Hindlimb muscle (tissue), 1 donor: ENCODE results near the gene SPATS2L. TPM values are rescaled to one million over a fixed set of nuclear protein-coding genes. Genes with fewer than 3 reads are reported as not detected.

Experiments
- DNase-seq: peaks from one replicate; pipeline ENCODE4 v3.0.0-alpha.2; 2013
- polyA plus RNA-seq: library from polyadenylated mRNA; unstranded; fragments of 120-200 nt; gene quantifications from one replicate; pipeline ENCODE4 v1.2.1, GENCODE V29; 2013; ENCODE audit not compliant: insufficient read length

Gene SPATS2L
- polyA plus RNA-seq, 1 donor, result 219 TPM

DNA sequence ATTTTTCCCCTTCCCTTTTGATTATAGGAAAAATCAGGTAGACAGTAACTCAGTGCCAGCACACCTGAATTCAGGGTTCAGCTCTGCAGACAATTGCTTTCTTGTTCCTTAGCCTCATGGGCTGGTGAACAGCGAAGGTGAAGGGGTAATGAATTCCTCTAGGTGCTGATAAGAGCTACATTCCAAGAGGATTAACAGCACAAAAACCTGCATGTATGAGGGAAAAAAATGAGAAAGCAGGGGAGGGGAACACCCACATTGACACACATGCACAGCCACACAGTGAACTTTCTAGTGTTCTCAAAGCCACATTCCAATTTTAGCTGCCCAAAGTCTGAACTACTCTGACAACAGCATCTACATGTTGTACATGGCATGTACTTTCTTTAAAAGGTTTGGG is 46.1 kb downstream of the SPATS2L start:
- DNase-seq, result no peak

DNA sequence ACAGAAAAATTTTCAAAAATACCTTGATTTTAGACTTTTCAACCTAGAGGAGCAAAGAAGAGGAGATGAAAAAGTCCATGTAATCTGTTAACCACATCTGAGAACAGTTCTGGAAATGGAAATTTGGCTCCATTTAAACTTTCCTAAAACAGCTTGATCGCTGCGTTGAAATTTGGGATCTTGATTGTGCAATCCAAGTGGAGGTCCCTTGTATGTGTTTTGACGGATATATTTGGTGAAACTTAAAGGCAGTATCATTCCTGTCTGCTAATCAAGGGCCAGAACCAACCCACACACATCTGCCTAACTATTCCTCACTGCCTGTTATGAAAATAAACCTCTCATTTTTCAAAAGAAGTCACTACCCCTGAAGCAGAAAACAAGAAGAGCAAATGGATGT is 46.6 kb downstream of the SPATS2L start:
- DNase-seq, result peak; percentile 65

DNA sequence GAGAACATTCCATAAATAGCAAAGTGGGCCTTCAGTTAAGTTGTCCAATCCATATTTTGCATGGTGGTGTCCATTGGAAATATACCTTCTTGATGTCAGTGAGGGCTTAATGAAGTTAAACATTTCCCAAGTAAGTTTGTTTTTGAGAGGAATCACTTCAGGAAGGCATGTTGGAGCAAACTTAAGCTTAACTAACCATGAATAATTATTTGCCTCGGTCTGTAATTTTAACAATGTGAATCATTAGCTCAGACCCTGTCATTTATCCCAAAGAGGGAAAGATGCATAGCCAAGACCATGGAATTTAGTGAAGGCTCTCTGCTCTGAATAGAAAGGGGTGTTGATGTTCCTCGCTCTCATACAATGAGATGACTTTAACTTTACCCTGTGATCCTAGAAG is 47.4 kb downstream of the SPATS2L start:
- DNase-seq, result no peak

DNA sequence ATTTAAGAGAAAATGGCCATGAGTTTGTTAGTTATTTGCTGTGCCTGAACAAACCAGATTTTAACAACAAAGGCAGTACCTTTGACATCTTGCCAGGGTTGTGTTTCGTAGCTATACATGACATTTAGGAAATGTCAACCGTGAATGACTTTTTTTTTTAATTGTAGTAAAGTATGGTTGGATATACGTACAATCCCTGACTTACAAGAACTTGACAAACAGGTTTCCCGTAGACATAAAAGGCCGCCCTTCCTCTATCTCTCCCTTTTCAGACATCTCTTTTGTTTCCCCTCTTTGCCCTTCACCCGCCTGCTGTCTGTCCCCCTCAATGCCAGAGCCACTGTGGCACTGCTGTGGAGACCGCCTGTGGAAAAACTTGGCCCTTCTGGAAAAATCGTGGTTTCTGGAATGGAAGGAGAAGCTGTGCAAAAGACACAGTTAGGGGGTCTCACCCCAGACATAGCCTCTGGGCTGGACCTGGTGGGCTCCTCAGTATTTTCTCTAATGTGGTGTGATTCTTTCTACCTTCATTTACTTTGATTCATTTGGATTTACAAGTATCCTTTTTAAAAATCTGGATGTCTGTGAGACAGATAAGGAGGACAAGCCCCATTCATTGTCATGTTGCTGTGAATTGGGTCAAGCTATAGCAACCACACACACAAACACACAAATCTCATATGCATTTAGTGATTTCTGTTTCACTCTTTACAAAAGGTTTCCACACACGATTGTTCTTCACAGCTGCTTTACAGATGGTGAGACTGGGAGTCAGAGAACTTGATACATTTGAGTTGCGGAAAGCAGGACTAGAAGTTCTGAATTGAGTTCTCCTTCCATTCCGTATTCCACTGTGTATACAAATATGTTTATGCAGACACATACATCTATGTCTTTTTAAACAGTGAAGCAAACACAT is 48.6 kb downstream of the SPATS2L start:
- peak; percentile 60 for DNase-seq

DNA sequence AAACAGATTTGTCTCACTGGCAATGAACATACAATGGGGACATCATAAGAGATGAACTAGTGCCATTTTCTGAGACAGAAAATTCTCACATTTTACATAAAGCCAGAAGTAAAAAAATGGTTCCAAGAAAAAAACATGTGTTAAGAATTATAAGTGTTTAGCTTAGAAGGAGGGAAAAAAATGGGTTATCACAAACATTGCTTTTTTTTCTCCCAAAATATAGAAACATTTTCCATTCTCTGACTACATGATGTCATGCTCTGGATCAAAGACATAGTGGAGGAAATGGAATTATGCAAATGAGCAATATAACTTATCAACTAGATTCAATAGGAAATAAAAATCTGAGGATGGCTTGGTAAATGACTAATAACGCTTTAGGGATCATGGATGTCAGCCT is 49.8 kb downstream of the SPATS2L start:
- DNase-seq, result peak; percentile 45

DNA sequence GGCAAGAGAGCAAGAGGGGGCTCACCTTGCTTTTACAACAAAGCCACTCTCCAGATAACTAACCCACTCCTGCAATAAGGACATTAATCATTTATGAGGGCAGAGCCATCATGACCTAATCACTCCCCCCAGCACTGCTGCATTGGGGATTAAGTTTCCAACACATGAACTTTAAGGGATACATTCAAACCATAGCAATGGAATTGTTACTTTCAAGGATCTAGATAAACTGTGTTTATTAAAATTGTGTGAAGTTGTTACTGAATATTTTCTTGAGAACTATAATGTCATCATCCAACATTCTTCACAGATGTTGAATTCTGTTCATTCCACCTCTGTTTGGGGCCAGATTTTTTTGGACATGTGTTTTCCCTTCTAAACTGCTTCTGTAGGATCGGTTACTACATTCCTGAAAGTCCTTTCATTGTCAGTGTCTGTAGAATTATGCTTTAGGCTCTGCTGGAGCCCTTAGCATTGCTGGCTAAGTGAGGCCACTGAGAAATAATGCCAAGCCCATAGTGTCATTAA is 50.4 kb downstream of the SPATS2L start:
- DNase-seq, result peak; percentile 55

DNA sequence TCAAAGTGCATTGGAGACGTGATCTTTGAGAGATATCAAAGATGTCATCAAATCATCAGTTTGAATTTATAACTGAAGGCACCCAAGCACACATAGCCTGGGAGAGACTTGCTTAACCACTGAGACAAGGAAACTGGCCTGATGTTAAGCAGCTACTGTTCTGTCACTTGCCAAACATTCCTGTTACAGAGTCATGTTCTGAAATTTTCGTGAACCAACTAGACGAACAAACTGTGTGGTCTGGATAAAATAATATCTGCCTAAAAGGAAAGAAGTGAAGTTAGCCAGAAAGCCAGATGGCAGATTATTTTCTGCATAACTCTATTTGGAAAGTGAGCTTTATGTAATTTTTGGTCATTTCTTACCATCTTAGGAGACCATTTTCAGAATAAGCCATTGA is 51.4 kb downstream of the SPATS2L start:
- DNase-seq, result no peak

DNA sequence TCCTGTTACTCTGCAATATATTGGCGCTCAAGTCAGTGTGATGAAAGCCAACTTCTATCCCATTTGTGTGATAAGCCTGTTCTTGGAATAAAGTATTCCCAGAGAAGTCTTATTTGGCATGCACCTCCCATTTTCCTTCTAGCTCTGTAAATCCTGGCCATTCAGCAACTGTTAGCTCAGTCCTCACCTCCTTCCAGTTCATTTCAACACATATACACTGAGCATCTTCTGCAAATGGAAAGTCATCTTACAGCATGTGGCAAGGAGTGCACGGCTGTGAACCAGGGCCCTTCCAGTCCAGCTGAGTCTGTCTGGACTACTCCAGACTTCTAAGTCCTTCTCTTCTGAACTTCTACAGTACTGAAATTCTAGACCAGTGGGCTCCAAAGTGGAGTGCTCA is 53.1 kb downstream of the SPATS2L start:
- DNase-seq, result no peak

DNA sequence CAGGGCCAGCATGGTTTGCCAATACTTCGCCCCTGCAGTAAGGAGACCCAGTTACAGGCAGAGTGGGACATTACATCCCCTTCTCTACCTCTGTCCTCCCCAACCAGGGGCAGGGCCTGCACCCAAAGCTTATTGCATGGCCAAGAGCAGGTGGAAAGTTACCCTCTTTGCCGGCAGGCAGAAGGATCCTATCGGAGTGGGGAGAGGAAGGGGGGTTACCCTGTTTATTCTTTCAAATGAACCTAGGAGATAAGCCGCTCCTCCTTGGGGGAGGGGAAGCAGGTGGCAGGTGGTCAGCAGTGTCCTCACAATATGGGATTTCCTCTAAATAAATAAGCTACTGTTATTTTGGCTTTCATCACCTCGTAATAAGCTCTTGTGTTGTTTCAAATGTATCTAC is 53.9 kb downstream of the SPATS2L start:
- no peak for DNase-seq

DNA sequence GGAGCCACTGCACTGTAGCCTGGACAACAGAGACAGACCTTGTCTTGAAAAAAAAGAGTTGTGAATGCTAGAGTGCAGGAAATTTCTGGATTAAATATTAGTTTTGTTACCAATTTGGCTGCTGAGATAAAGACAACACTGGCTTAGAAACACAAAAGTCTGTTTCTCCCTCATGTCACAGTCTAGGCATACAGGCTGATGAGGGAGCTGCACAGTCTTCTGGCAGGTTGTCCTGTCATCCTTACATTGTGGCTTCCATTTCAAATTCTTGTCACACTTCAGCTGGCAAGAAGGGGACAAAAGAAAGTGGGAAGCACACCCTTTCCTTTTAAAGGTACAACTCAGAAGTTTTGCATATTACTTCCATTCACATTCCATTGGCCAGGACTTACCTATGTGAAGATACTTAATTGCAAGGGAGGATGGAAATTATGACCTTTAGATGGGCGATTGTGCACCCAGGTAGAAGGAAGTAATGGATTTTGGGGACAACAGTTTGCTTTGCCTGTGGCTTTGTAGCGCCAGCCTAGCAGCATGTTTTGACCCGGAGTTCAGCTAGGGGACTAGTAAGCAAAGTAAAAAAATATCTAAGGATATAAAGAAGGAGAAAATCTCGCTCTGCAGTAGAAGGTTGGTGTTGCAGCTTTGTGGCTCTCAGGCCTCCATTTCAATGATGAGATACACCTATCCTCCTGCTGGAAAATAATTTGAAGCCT is 55.9 kb downstream of the SPATS2L start:
- no peak for DNase-seq

DNA sequence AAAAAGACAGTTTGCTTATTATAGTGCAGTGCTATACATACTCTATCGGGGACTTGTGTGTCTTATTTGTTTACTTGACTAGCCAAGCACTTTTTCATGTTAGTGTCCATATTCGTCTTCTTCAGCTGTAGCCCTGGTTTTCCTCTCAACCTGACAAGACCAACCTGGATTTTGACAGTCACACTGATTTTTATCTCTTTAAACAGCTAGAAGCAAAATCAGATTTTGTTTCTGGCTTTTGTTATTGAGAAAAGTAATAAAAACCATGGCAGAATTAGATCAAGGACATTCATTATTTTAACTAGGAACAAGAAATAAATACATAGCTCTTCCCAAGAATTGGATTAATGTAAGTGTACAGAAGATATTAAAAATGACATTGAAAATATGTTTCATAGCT is 56.8 kb downstream of the SPATS2L start:
- DNase-seq, result no peak

DNA sequence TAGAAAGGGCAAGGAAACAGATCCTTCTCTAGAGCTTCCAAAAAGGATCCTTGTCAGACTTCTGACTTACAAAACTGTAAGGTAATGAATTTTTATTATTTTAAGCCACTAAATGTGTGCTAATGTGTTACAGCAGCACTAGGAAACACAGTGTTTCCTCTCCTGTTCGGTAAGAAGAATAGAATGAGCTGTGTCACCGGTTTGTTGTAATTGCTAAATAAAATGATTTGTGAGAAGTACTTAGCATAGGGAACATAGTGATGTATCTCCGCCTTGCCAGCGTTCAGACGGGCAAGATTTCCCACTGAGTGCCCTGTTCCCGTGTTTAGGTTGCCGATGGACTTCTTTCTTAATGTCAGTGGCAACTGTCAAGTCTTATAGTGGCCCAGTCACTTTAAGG is 57.6 kb downstream of the SPATS2L start:
- no peak for DNase-seq

DNA sequence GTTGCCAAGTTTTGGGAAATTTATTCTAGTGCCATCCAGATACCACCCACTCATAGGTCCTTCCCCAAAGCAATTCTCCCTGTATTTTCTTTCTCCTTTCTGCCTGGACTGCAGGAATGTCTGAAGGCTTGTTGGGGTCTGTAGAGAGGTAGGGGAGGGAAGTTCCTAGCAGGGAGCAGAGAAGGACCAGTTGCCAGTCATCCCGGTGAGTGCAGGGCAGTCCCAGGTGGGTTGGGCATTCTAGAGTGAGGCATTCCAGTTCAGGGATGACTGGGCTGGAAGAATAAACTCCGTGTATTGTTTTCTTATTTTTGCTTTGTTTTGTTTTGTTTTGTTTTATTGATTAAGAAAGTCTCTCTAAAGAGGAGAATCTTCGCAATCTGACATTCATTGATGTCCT is 58.1 kb downstream of the SPATS2L start:
- DNase-seq, result no peak

DNA sequence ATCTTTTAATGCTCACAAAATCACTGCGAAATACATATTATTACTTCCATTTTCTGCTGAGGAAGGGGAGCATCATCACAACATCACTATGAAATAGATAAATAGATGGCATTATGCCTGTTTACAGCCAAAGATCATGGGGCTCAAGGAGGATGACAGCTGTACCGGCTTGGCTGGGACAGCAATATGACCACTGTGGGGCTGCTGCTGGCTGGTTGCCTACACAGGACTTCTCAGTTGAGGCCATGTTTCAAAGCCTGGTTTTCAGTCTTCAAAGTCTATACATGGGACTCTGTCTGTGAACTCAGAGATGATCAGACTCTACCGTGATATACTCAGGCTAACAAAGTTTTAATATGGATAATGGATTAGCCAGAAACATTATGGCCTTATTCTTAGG is 58.7 kb downstream of the SPATS2L start:
- DNase-seq, result no peak

DNA sequence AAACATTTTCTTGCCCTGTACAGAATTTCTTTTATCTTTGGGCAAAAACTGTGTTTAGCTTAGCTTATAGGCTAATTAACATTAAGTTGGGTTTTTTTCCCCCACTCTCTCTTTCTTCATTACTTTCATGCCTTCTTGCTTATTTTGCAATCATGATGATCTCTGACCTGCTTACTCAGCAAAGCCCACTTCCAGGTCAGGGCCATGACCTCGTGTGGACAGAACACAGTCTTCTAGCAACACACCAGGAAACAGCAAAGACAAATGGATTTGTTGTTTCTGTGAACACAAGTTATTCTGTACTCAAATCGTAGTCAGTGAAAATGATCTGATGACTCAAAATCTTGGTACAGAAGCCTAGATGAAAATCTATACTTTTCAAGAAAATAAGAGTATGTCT is 60.7 kb downstream of the SPATS2L start:
- DNase-seq, result no peak

DNA sequence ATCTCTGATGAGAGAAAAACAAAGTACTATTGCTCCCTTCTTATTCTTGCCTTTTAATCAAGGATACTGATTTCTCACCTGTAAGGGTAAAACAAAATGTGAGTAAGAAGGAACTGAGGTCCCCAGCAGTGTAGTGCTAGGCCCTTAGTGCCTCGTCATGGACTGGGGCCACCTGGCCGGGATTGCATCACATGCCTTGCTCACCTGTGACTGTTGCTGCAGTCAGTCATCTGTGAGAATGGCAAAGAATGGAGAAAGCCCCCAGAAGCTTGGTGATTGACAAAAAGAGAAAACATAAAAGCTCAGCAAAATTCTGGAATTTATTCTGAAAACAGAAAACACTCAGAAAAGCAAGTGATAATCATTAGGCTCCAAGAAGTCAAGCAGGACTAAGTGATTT is 63.4 kb downstream of the SPATS2L start:
- no peak for DNase-seq

DNA sequence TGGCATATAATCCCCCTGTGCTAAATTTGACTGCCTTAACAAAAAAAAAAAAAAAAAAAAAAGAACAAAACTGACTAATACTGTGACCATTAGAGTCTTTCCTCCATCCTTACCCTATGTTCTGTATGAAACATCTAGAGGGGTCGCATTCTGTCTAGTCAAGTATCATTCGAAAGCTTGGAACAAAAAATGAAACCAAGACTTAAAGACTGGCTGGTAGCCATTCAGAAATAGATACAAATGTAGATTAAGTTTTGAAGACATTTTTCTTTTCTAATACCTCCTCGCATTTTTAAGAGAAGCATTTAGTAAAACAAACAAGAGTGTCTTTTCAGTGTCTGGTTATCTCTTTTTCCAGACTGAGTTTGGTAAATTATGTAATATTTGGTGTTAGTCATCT is 66.7 kb downstream of the SPATS2L start:
- no peak for DNase-seq

DNA sequence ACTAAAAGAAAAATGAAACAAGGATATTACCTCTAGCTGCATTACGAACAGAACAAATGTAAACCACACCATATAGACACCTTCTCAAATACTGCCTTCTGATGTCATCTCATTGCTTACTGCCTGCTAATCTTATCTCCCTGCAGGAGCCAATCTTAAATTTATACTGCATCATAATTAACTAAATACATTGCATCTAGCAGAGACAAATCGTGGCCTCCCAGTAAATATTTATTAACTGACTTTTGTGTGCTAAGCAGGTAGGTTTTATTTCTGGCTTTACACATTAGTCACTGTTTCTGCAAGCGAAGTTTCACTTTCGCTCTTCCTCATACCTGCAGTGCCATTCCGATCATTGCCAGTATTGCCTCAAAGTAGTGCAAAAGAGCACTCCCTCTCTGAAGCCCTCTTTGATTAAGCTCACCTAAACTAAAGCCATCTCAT is 67.5 kb downstream of the SPATS2L start:
- no peak for DNase-seq

DNA sequence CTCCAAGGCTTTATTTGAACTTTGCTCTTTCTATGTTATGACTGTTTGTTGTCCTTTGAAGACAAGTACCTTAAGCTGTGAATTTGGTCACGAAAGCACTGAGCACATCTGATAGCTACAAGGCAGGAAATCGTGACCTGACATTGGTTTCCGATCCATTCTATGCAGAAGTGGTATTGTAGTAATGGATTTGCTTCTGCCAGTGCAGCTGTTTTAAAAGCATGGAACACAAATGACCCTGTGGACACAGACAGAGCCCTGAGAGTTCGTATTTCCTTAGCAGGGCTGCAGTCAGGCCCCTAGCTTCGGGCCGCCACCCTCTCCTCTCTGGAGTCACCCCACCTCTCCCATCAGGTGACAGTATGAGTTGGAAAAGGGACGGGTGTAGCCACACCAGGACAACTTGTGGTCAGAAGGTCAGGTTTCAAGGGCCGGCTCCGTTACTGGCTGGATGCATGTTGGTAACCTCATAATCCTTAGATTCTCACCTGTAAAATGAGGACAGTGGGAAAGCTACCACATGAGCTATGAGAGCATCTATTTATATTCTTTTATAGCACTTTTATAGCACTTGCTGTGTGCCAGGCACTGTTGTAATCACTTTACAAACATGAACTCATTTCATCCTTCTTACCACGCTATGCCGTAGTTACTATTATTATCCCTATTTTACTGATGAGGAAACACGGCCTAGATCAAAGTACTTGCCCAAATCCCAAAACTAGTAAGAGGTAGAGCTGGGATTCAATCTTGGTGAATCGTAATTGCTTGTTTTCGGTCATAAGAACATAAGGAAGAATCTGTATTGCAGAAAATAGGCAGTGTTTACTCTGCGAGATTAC is 70.2 kb downstream of the SPATS2L start:
- no peak for DNase-seq

DNA sequence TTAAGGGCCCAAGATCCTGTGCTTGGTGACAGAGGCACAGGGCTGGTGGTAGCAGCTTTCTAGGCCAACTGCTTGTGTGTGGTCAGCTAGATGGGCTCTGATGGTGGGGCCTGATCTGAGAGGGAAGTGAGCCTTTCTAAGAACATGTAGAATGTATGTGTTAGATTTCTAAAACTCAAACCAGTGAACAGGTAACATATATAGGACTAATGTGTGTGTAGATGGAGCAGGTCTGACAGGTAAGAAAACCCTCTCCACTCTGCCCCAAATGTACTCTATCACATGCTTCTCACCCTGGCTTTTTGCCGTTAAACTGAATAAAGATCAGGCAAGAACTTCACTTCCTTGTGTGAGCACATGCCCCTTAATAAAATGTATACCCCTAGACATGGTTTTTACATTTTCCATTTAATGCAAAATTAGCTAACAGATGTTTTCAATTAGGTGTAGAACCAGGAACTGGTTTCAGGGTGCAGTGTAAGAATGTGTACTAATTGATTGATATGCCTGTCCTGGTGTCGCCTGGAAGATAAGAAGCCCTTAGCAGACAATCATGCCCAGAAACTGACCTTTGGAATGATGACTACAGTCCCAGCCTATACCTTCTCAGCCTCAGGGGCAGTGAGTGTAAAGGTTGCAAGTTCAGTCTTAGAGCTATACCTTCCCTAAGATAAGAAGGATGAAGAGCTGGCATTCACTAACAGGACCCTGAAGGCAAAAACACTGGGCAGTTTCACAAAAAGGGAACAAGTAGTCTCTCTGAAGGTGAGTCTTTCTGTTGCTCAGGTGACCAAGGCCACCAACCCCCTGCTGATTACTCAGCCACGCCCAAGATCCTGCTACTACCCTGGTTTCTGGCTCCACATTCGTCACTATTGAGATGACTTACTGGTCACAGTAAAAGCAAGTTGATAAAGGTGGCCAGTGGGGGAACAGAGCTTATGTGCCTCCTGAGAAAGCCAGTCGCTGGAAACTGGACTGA is 71.2 kb downstream of the SPATS2L start:
- DNase-seq, result no peak

DNA sequence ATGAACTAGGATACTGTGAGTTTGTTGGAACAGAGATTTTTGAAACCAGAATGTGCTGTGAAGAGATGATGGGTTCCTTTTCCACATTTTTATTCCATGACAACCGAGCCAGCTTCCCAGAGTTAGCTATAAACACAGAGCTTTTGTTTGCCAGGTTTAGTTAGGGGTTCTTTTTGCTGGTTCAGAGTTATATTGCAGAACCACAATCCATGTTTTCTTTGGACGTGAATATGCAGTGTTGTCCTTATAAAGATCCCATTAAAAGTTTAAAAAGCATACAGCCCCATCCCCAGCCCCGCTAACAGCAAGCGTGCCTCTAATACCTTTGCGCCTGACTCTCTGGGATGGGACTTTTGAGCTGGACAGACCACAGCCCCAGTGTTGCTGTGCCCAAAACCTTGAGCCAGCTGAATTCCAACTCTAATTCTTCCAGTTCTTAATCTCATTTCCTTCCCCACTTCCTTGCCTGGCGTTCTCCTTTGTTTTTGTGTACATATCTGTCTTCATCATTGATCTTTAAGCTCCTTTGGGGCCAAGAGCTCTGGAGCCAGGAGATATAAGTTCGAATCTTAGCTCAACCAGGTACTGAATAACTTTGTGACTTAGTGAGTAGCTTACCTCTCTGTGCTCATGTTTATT is 72.3 kb downstream of the SPATS2L start:
- DNase-seq, result peak; percentile 69
